GM23248 (cell line): Measurements from ENCODE around the gene TNIK. TPM values are rescaled to one million over a fixed set of nuclear protein-coding genes. Genes with fewer than 3 reads are reported as not detected.

ENCODE experiments used
- DNase-seq: peaks from one replicate; pipeline ENCODE4 v3.0.0-alpha.2; 2015
- H2AFZ ChIP-seq: fragments of 200-600 bp; sonication (generic); 2 replicates; pipeline ENCODE4 v1.6.1; 2016; ENCODE audit warnings: antibody characterized with exemption
- H3F3A ChIP-seq: fragments of 200-600 bp; sonication (generic); 2 replicates; pipeline ENCODE4 v1.6.1; 2016; ENCODE audit warnings: mild to moderate bottlenecking, antibody characterized with exemption, mixed run types; ENCODE audit not compliant: insufficient read depth
- H3K27ac ChIP-seq: fragments of 200-600 bp; sonication (generic); 2 replicates; pipeline ENCODE4 v1.5.1; 2016; ENCODE audit warnings: mild to moderate bottlenecking
- H3K27me3 ChIP-seq: fragments of 200-600 bp; sonication (generic); replicated peaks from 2 replicates; pipeline ENCODE4 v1.6.1; 2016; ENCODE audit warnings: mild to moderate bottlenecking; ENCODE audit not compliant: insufficient read depth
- H3K36me3 ChIP-seq: fragments of 200-600 bp; sonication (generic); 2 replicates; pipeline ENCODE4 v1.6.1; 2016; ENCODE audit warnings: low read depth, mild to moderate bottlenecking
- H3K4me1 ChIP-seq: fragments of 200-600 bp; sonication (generic); 2 replicates; pipeline ENCODE4 v1.6.1; 2016; ENCODE audit warnings: mild to moderate bottlenecking; ENCODE audit not compliant: insufficient read depth
- H3K4me2 ChIP-seq: fragments of 200-600 bp; sonication (generic); one replicate; pipeline ENCODE4 v1.6.1; 2016; ENCODE audit warnings: mild to moderate bottlenecking; ENCODE audit not compliant: unreplicated experiment
- H3K4me3 ChIP-seq: fragments of 200-600 bp; sonication (generic); 2 replicates; pipeline ENCODE4 v1.5.1; 2016; ENCODE audit warnings: mild to moderate bottlenecking
- H3K79me2 ChIP-seq: fragments of 200-600 bp; sonication (generic); 2 replicates; pipeline ENCODE4 v1.6.1; 2016; ENCODE audit warnings: mild to moderate bottlenecking; ENCODE audit not compliant: insufficient read depth
- H3K9ac ChIP-seq: fragments of 200-600 bp; sonication (generic); 2 replicates; pipeline ENCODE4 v1.6.1; 2016; ENCODE audit warnings: mild to moderate bottlenecking
- H3K9me2 ChIP-seq: fragments of 200-600 bp; sonication (generic); 2 replicates; pipeline ENCODE4 v1.6.1; 2016; ENCODE audit warnings: mixed run types, mild to moderate bottlenecking, moderate library complexity; ENCODE audit not compliant: insufficient read depth
- H3K9me3 ChIP-seq: fragments of 200-600 bp; sonication (generic); one replicate; pipeline ENCODE4 v1.6.1; 2017; ENCODE audit warnings: low read depth
- H4K20me1 ChIP-seq: fragments of 200-600 bp; sonication (generic); 2 replicates; pipeline ENCODE4 v1.6.0; 2016; ENCODE audit not compliant: insufficient read depth
- EZH2 ChIP-seq: fragments of 200-600 bp; sonication (generic); IDR thresholded peaks from 2 replicates; pipeline ENCODE4 v1.6.1; 2018; ENCODE audit warnings: antibody characterized with exemption, mild to moderate bottlenecking; ENCODE audit not compliant: insufficient read depth, poor library complexity, severe bottlenecking
- EZH2phosphoT487 ChIP-seq: fragments of 200-600 bp; sonication (generic); IDR thresholded peaks from 2 replicates; pipeline ENCODE4 v1.6.1; 2018; ENCODE audit warnings: antibody characterized with exemption, moderate library complexity, mild to moderate bottlenecking, low read depth; ENCODE audit not compliant: insufficient read depth
- WGBS, 2 experiments: methylation state at CpG; one replicate each; pipeline ENCODE4 v1.1.6; 2015 to 2017; ENCODE audit warnings: low lambda C conversion rate in 2 of 2, low coverage in 1 of 2; ENCODE audit errors: missing lambda C conversion rate in 2 of 2; 5-methylcytosine and 5-hydroxymethylcytosine counted together
- in situ Hi-C: fragments of 300-500 bp; cut with MboI; formaldehyde crosslinking; loops from 2 replicates; pipeline ENCODE4 v1.15.0; 2020
- polyA plus RNA-seq: library from polyadenylated mRNA; unstranded; fragments of >200 nt; fragmentation: Nextera tagmentation; extraction: Ambion mirVana; gene quantifications from 2 replicates; pipeline ENCODE4 v1.2.1, GENCODE V29; 2016
- total RNA-seq: library from RNA; depleted of rRNA; stranded (reverse); fragments of >200 nt; shearing (Covaris generic); gene quantifications from 2 replicates; pipeline ENCODE4 v1.2.3, GENCODE V29; 2014

TNIK gene
- total and polyA plus RNA-seq, 2 experiments from 2014 or later, result 0.80 to 2.3 TPM

DNA sequence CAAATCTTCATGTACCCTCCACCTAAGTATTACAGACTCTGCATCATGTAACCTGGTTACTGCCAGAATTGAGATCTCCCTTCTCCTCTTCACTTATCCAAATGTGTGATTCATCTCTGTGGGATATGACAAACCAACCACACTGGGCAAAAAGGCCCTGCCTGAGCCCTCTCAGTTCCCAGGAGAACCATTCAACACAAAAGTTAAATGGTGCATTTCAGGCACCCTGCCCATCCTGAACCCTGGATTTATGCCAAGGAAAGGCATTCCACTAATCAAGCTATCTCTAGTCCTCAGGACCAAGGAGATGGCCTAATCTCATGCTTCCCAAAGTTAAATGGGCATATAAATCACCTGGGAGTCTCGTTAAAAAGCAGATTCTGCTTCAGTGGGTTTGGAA is 108.5 kb downstream of the TNIK start:
- Histone ChIP-seq H3K9me3 (no peaks in the 10 kb centered on the region), H3F3A (peaks cover 21% of the 10 kb centered on the region), H3K9ac (no peak overlapping the region), H3K36me3 (no peaks in the 10 kb centered on the region), H3K9me2 (no peaks in the 10 kb centered on the region), H2AFZ (no peak overlapping the region), H4K20me1 (no peaks in the 10 kb centered on the region), H3K4me2 (peak overlapping the region; percentile 18), H3K79me2 (no peaks in the 10 kb centered on the region), H3K4me1 (peaks cover 35% of the 10 kb centered on the region), H3K4me3 (no peak overlapping the region), H3K27me3 (peaks cover 5% of the 10 kb centered on the region; the same call in 1 of the 2 replicates), H3K27ac (peak overlapping the region; percentile 24; the same call in 1 of the 2 replicates)
- WGBS, 2 experiments, result 81 to 84% methylated on average over 1 of the region's 1 CpG
- in situ Hi-C loops, result no loop called here
- TF ChIP-seq EZH2, result no peak
- peak; percentile 76; the same call in 1 of the 2 replicates for TF ChIP-seq EZH2phosphoT487
- DNase-seq, result peak; percentile 94

- Histone ChIP-seq H3K27ac (no peak overlapping the region), H4K20me1 (no peaks in the 10 kb centered on the region), H3K36me3 (no peaks in the 10 kb centered on the region), H3K9me3 (no peaks in the 10 kb centered on the region), H3K9me2 (no peaks in the 10 kb centered on the region), H2AFZ (no peak overlapping the region), H3K4me3 (no peak overlapping the region), H3K4me2 (no peak overlapping the region), H3K9ac (no peak overlapping the region), H3K27me3 (peaks cover 5% of the 10 kb centered on the region; the same call in 1 of the 2 replicates), H3F3A (peaks cover 21% of the 10 kb centered on the region), H3K79me2 (no peaks in the 10 kb centered on the region), H3K4me1 (peaks cover 35% of the 10 kb centered on the region)
- no peak for DNase-seq
- in situ Hi-C loops, result no loop called here
- TF ChIP-seq EZH2phosphoT487 (no peak), EZH2 (no peak)
Observed at GRCh38 chr3:171350364-171350763, 109.8 kb downstream of the TNIK start.

GRCh38 chr3:171349392-171349791 is 110.8 kb downstream of the TNIK start:
- Histone ChIP-seq H2AFZ (no peak overlapping the region), H3K4me1 (peaks cover 35% of the 10 kb centered on the region), H3K79me2 (no peaks in the 10 kb centered on the region), H3K4me2 (no peak overlapping the region), H3F3A (peaks cover 21% of the 10 kb centered on the region), H3K9me3 (no peaks in the 10 kb centered on the region), H3K27ac (no peak overlapping the region), H4K20me1 (no peaks in the 10 kb centered on the region), H3K27me3 (peaks cover 5% of the 10 kb centered on the region; the same call in 1 of the 2 replicates), H3K4me3 (no peak overlapping the region), H3K9ac (no peak overlapping the region), H3K9me2 (no peaks in the 10 kb centered on the region), H3K36me3 (no peaks in the 10 kb centered on the region)
- in situ Hi-C loops, result no loop called here
- whole genome bisulfite sequencing, 2 experiments, result 95 to 100% methylated on average over 1 of the region's 1 CpG
- TF ChIP-seq EZH2 (no peak), EZH2phosphoT487 (no peak)
- DNase-seq, result peak; percentile 41

DNA sequence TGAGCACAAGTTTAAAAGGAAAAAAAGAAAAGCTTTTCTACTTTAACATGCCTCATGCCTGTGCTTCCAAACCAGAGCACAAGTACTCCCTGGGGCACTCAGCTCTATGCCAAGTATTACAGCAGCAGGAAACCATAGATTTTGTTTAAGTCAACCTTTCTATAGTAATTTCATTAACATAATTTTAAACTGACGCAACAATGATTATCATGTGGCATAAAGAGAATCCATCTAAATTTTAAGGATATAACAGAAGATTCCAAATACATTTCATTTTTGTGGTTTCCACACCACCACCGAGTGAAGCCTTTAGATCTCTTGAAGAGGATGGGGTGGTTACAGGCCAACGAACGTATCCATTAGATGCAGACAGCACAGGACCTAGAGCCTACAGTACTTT is 112.1 kb downstream of the TNIK start:
- peaks cover 21% of the 10 kb centered on the region for H3F3A ChIP-seq
- 93 to 96% methylated on average over 4 of the region's 4 CpGs for WGBS, 2 experiments
- no peak overlapping the region for H3K9ac ChIP-seq
- H3K27me3 ChIP-seq, result peaks cover 5% of the 10 kb centered on the region; the same call in 1 of the 2 replicates
- no peak overlapping the region for H3K4me2 ChIP-seq
- H4K20me1 ChIP-seq, result no peaks in the 10 kb centered on the region
- H3K27ac ChIP-seq, result no peak overlapping the region
- no peaks in the 10 kb centered on the region for H3K9me2 ChIP-seq
- no peak for DNase-seq
- no peaks in the 10 kb centered on the region for H3K9me3 ChIP-seq
- no peaks in the 10 kb centered on the region for H3K36me3 ChIP-seq
- no peak for TF ChIP-seq EZH2
- TF ChIP-seq EZH2phosphoT487, result no peak
- H3K79me2 ChIP-seq, result no peaks in the 10 kb centered on the region
- H3K4me1 ChIP-seq, result peaks cover 31% of the 10 kb centered on the region
- H2AFZ ChIP-seq, result no peak overlapping the region
- H3K4me3 ChIP-seq, result no peak overlapping the region
- in situ Hi-C loops, result no loop called here
